RWPE2 (cell line): Measurements from ENCODE around the gene DCUN1D4.

ENCODE experiments used
- ATAC-seq: fragments of 200-7000 bp; cut with Tn5 transposase; 3 replicates; pipeline ENCODE4 v1.9.1; 2021; ENCODE audit warnings: low read depth
- DNase-seq: peaks from one replicate; pipeline ENCODE4 v3.0.0-alpha.2; 2020; ENCODE audit warnings: low spot score
- H3K27ac ChIP-seq: fragments of 450-650 bp; 2 replicates; pipeline ENCODE4 v1.5.1; 2017; ENCODE audit warnings: mild to moderate bottlenecking; ENCODE audit not compliant: poor library complexity, severe bottlenecking
- H3K27me3 ChIP-seq: fragments of 250-450 bp; sonication (Bioruptor Pico); 2 replicates; pipeline ENCODE4 v1.5.1; 2021; ENCODE audit warnings: mild to moderate bottlenecking, moderate library complexity; ENCODE audit not compliant: insufficient read depth, poor library complexity, severe bottlenecking
- H3K36me3 ChIP-seq: fragments of 250-450 bp; sonication (Bioruptor Pico); 2 replicates; pipeline ENCODE4 v1.5.1; 2020; ENCODE audit warnings: low read depth, mild to moderate bottlenecking, moderate library complexity
- H3K4me1 ChIP-seq: fragments of 250-450 bp; sonication (Bioruptor Pico); 2 replicates; pipeline ENCODE4 v1.5.1; 2021; ENCODE audit warnings: mild to moderate bottlenecking, moderate library complexity; ENCODE audit not compliant: insufficient read depth, poor library complexity, severe bottlenecking
- H3K4me3 ChIP-seq: fragments of 250-450 bp; sonication (Bioruptor Pico); 2 replicates; pipeline ENCODE4 v1.5.1; 2021; ENCODE audit warnings: mild to moderate bottlenecking, moderate library complexity; ENCODE audit not compliant: severe bottlenecking
- H3K9me3 ChIP-seq: fragments of 250-450 bp; sonication (Bioruptor Pico); 2 replicates; pipeline ENCODE4 v1.5.1; 2021; ENCODE audit warnings: mild to moderate bottlenecking, moderate library complexity; ENCODE audit not compliant: severe bottlenecking
- CTCF ChIP-seq: fragments of 450-650 bp; IDR thresholded peaks from one replicate; pipeline ENCODE4 v1.5.1; 2017; ENCODE audit warnings: mild to moderate bottlenecking, moderate library complexity; ENCODE audit not compliant: poor library complexity, severe bottlenecking

DCUN1D4 gene

GRCh38 chr4:51895816-51896408 is 53.0 kb downstream of the DCUN1D4 start:
- peak; percentile 86 for TF ChIP-seq CTCF

GRCh38 chr4:51901363-51901762 is 58.4 kb downstream of the DCUN1D4 start:
- Histone ChIP-seq H3K36me3 (peaks cover 93% of the 10 kb centered on the region), H3K9me3 (no peaks in the 10 kb centered on the region), H3K27me3 (no peaks in the 10 kb centered on the region), H3K4me3 (no peak overlapping the region), H3K27ac (no peak overlapping the region), H3K4me1 (no peaks in the 10 kb centered on the region)
- DNase-seq, result no peak
- ATAC-seq, result no peak
- TF ChIP-seq CTCF, result no peak

More at GRCh38 chr4:51895816-51896408, 53.0 kb downstream of the DCUN1D4 start:
- no peaks in the 10 kb centered on the region for H3K4me1 ChIP-seq
- ATAC-seq (peak; percentile 89), DNase-seq (no peak)
- peaks cover 83% of the 10 kb centered on the region for H3K36me3 ChIP-seq
- H3K27ac ChIP-seq, result no peak overlapping the region
- H3K4me3 ChIP-seq, result no peak overlapping the region
- no peaks in the 10 kb centered on the region for H3K27me3 ChIP-seq
- H3K9me3 ChIP-seq, result no peaks in the 10 kb centered on the region

- no peak overlapping the region for H3K4me3 ChIP-seq
- TF ChIP-seq CTCF, result no peak
- DNase-seq (no peak), ATAC-seq (no peak)
- peaks cover 93% of the 10 kb centered on the region for H3K36me3 ChIP-seq
- H3K4me1 ChIP-seq, result no peaks in the 10 kb centered on the region
- no peaks in the 10 kb centered on the region for H3K9me3 ChIP-seq
- H3K27me3 ChIP-seq, result no peaks in the 10 kb centered on the region
- no peak overlapping the region for H3K27ac ChIP-seq
These were observed 63.4 kb downstream of the DCUN1D4 start for GRCh38 chr4:51906167-51906958.

- ATAC-seq (no peak), DNase-seq (no peak)
- Histone ChIP-seq H3K36me3 (peaks cover 90% of the 10 kb centered on the region), H3K9me3 (no peaks in the 10 kb centered on the region), H3K27ac (no peak overlapping the region), H3K27me3 (no peaks in the 10 kb centered on the region), H3K4me1 (no peaks in the 10 kb centered on the region), H3K4me3 (no peak overlapping the region)
- no peak for TF ChIP-seq CTCF
These were observed 64.2 kb downstream of the DCUN1D4 start for GRCh38 chr4:51907006-51907669.
